ENCODE measurements around the gene SPDYE2.
"Not testable (repeated sequence)": the region's sequence is repeated elsewhere in the genome, so short reads cannot be mapped to it uniquely, and the experiment has no call there.

DNA sequence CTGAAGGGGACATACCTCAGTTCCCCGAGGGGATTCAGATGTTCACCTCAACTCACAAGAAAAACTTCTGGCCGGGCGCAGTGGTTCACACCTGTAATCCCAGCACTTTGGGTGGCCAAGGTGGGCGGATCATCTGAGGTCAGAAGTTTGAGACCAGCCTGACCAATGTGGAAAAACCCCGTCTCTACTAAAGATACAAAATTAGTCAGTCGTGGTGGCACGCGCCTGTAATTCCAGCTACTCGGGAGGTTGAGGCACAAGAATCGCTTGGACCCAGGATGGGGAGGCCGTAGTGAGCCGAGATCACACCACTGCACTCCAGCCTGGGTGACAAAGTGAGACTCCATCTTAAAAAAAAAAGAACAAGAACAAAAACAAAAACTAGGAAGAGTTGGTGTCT, 5.7 kb upstream of the SPDYE2 start:
- TF ChIP-seq TAF1 (IDR thresholded peaks at IDR 0.05; ENCODE audit: borderline replicate concordance, low read depth, low read length); POLR2A (IDR thresholded peaks at IDR 0.05; ENCODE audit: low read depth, low read length): not testable (repeated sequence)
